ENCODE measurements around the gene ERGIC3. TPM values are rescaled to one million over a fixed set of nuclear protein-coding genes. Genes with fewer than 3 reads are reported as not detected.

Gene ERGIC3
- total and polyA plus RNA-seq, 2 donors (not counting 3 experiments of a cell fraction or from before 2014, with no cell fraction given), result 203 to 419 TPM

DNA sequence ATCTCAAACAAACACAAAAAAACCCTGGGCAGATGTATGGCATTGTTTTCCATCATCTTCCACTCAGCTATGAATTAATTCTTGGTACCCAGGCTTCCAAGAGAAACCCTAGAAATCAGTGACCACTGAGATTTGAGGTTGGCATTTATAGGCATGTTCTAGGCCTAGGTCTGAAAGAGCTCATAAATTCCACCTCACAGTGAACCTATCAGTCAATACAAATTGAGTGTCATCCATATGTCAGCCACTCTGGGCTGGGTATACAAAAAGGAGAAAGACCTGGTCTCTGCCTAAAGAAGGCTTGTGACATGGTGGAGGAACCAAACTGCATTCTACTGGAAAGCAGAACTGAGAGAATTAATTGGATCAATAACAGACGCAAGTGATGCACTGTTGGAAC, 42.6 kb upstream of the ERGIC3 start:
- no peak overlapping the region for H3K4me2 ChIP-seq (ENCODE audit: insufficient read depth, low read length)
- FAIRE-seq (no peak), DNase-seq (ENCODE audit: low read depth, low spot score) (no peak)
- intact Hi-C loops (cut with micrococcal nuclease), result no loop called here
- peaks cover 13 to 47% of the 10 kb centered on the region in 2 experiments for H3K36me3 ChIP-seq (ENCODE audit: control insufficient read depth in 2 of 2, extremely low read depth in 1 of 2, insufficient read depth in 2 of 2, low read length in 2 of 2)
- H2AFZ ChIP-seq (ENCODE audit: low read depth, low read length), result no peak overlapping the region
- no peaks in the 10 kb centered on the region for H3K9me3 ChIP-seq (replicated peaks; ENCODE audit: control insufficient read depth, insufficient read depth, low read length)
- no peaks in the 10 kb centered on the region for H3K9me1 ChIP-seq (replicated peaks; ENCODE audit: control insufficient read depth, extremely low read depth, insufficient read depth, low read length)
- H3K27ac ChIP-seq (ENCODE audit: insufficient read depth, low read depth, low read length), result no peak overlapping the region
- POLR2A ChIA-PET, result no interaction called here
- H3K27me3 ChIP-seq (ENCODE audit: control insufficient read depth in 2 of 2, insufficient read depth in 2 of 2, low read length in 2 of 2), result no peaks in the 10 kb centered on the region
- no peak overlapping the region for H3K9ac ChIP-seq (replicated peaks; ENCODE audit: extremely low read depth, insufficient read depth, low read length)
- no peaks in the 10 kb centered on the region for H4K20me1 ChIP-seq (replicated peaks; ENCODE audit: control insufficient read depth, extremely low read depth, insufficient read depth, low read length)
- H3K4me3 ChIP-seq (replicated peaks in 1 of 3; ENCODE audit: insufficient read depth in 1 of 3, low read depth in 1 of 3, low read length in 3 of 3), result no peak overlapping the region
- TF ChIP-seq GATA2 (IDR thresholded peaks at IDR 0.05; ENCODE audit: insufficient read depth, insufficient read length, low read depth, low read length), result no peak
- no peak for TF ChIP-seq MYC (IDR thresholded peaks at IDR 0.05; ENCODE audit: low read depth, low read length)
- TF ChIP-seq, protein P1, sequence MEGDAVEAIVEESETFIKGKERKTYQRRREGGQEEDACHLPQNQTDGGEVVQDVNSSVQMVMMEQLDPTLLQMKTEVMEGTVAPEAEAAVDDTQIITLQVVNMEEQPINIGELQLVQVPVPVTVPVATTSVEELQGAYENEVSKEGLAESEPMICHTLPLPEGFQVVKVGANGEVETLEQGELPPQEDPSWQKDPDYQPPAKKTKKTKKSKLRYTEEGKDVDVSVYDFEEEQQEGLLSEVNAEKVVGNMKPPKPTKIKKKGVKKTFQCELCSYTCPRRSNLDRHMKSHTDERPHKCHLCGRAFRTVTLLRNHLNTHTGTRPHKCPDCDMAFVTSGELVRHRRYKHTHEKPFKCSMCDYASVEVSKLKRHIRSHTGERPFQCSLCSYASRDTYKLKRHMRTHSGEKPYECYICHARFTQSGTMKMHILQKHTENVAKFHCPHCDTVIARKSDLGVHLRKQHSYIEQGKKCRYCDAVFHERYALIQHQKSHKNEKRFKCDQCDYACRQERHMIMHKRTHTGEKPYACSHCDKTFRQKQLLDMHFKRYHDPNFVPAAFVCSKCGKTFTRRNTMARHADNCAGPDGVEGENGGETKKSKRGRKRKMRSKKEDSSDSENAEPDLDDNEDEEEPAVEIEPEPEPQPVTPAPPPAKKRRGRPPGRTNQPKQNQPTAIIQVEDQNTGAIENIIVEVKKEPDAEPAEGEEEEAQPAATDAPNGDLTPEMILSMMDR (IDR thresholded peaks at IDR 0.05; ENCODE audit: extremely low read depth in 1 of 2, insufficient read depth in 1 of 2, low read depth in 1 of 2, low read length in 2 of 2), result no peak
- no peak for TF ChIP-seq FOS (IDR thresholded peaks at IDR 0.05; ENCODE audit: borderline replicate concordance, insufficient read depth, low read length)
- TF ChIP-seq EZH2 (IDR thresholded peaks at IDR 0.05; ENCODE audit: borderline replicate concordance, low read depth, low read length, severe bottlenecking), result no peak
- TF ChIP-seq POLR2AphosphoS5 (IDR thresholded peaks at IDR 0.05; ENCODE audit: insufficient read depth, low read depth, low read length), result no peak
- no peak for TF ChIP-seq MAX (IDR thresholded peaks at IDR 0.05; ENCODE audit: insufficient read depth, insufficient read length)
- no peak for TF ChIP-seq POLR2A (IDR thresholded peaks at IDR 0.05; ENCODE audit: low read depth, low read length)
- TF ChIP-seq JUN (IDR thresholded peaks at IDR 0.05; ENCODE audit: borderline replicate concordance, insufficient read depth, insufficient read length, low read depth), result no peak
- dilution Hi-C loops (cut with MboI; ENCODE audit: extremely low pct_ligation_motif_present, low sequenced_read_pairs), result no loop called here
- BruUV-seq (replicated peaks), result no TSS peak
- no peaks in the 10 kb centered on the region for H3K79me2 ChIP-seq (ENCODE audit: control insufficient read depth, insufficient read depth, low read length)
- CTCF ChIA-PET, result interaction anchor here (2.5 kb wide), 1 partner anchor 17 kb away, joined by 9 read pairs; no protein-coding TSS in a partner anchor
- H3K4me1 ChIP-seq (ENCODE audit: control insufficient read depth, extremely low read depth, insufficient read depth, low read length), result no peaks in the 10 kb centered on the region
